Urinary bladder (tissue), 4 donors: ENCODE data around the gene PLA2G4E. TPM values are rescaled to one million over a fixed set of nuclear protein-coding genes. Genes with fewer than 3 reads are reported as not detected.

Source experiments
- DNase-seq: peaks from one replicate; pipeline ENCODE4 v3.0.0-alpha.2; 2015; ENCODE audit errors: extremely low spot score
- H3K27ac ChIP-seq: one replicate; pipeline ENCODE4 v1.5.1; 2013; ENCODE audit warnings: low read depth, mild to moderate bottlenecking, moderate library complexity
- H3K36me3 ChIP-seq: one replicate; pipeline ENCODE4 v1.6.1; 2013; ENCODE audit warnings: mild to moderate bottlenecking, moderate library complexity; ENCODE audit not compliant: insufficient read depth
- H3K4me1 ChIP-seq: one replicate; pipeline ENCODE4 v1.6.1; 2013; ENCODE audit warnings: mild to moderate bottlenecking, moderate library complexity; ENCODE audit not compliant: insufficient read depth
- H3K4me3 ChIP-seq: one replicate; pipeline ENCODE4 v1.5.1; 2013; ENCODE audit warnings: low read depth, low read length
- WGBS: extraction: QIAGEN DNeasy Blood & Tissue Kit; methylation state at CpG from one replicate; pipeline ENCODE4 v1.1.7; 2013; 5-methylcytosine and 5-hydroxymethylcytosine counted together
- polyA plus RNA-seq: library from polyadenylated mRNA; stranded (reverse); fragments of 200-250 nt; gene quantifications from one replicate; pipeline ENCODE4 v1.2.3, GENCODE V29; 2013
- total RNA-seq: library from RNA; depleted of rRNA; stranded (reverse); fragments of >200 nt; gene quantifications from one replicate; pipeline ENCODE4 v1.2.3, GENCODE V29; 2014
- donor health status: healthy with polysubstance abuse.
- donor health status: healthy.

PLA2G4E gene
- total and polyA plus RNA-seq, 2 donors = 0.03 TPM; not detected in 1

GRCh38 chr15:41989573-41990242 lies 31.1 kb downstream of the PLA2G4E start:
- Histone ChIP-seq H3K4me1 (no peaks in the 10 kb centered on the region), H3K36me3 (no peaks in the 10 kb centered on the region), H3K4me3 (no peak overlapping the region), H3K27ac (no peak overlapping the region)
- WGBS = 20% methylated on average over 9 of the region's 9 CpGs
- DNase-seq = no peak

GRCh38 chr15:41988896-41989572 lies 31.8 kb downstream of the PLA2G4E start:
- H3K36me3 ChIP-seq = no peaks in the 10 kb centered on the region
- H3K4me1 ChIP-seq = no peaks in the 10 kb centered on the region
- no peak overlapping the region for H3K4me3 ChIP-seq
- DNase-seq = no peak
- 73% methylated on average over 21 of the region's 21 CpGs for WGBS
- no peak overlapping the region for H3K27ac ChIP-seq

- no peak overlapping the region for H3K4me3 ChIP-seq
- H3K4me1 ChIP-seq = no peaks in the 10 kb centered on the region
- 83% methylated on average over 11 of the region's 11 CpGs for WGBS
- no peaks in the 10 kb centered on the region for H3K36me3 ChIP-seq
- no peak for DNase-seq
- H3K27ac ChIP-seq = no peak overlapping the region
These were observed 32.9 kb downstream of the PLA2G4E start for GRCh38 chr15:41987925-41988275.

GRCh38 chr15:41987246-41987924 lies 33.5 kb downstream of the PLA2G4E start:
- 84% methylated on average over 17 of the region's 17 CpGs for WGBS
- no peak overlapping the region for H3K27ac ChIP-seq
- no peak overlapping the region for H3K4me3 ChIP-seq
- H3K36me3 ChIP-seq = no peaks in the 10 kb centered on the region
- no peaks in the 10 kb centered on the region for H3K4me1 ChIP-seq
- DNase-seq = no peak

- 91% methylated on average over 19 of the region's 19 CpGs for WGBS
- DNase-seq = no peak
- H3K27ac ChIP-seq = no peak overlapping the region
These were observed 35.3 kb downstream of the PLA2G4E start for GRCh38 chr15:41985236-41986160.

GRCh38 chr15:41984622-41985021 lies 36.2 kb downstream of the PLA2G4E start:
- no peak for DNase-seq

More at GRCh38 chr15:41985236-41986160, 35.3 kb downstream of the PLA2G4E start:
- Histone ChIP-seq H3K4me3 (no peak overlapping the region), H3K4me1 (no peaks in the 10 kb centered on the region), H3K36me3 (no peaks in the 10 kb centered on the region)

GRCh38 chr15:41983621-41984571 lies 36.9 kb downstream of the PLA2G4E start:
- DNase-seq = no peak
- 94% methylated on average over 17 of the region's 17 CpGs for WGBS
- no peaks in the 10 kb centered on the region for H3K36me3 ChIP-seq
- H3K4me3 ChIP-seq = no peak overlapping the region
- H3K4me1 ChIP-seq = no peaks in the 10 kb centered on the region
- H3K27ac ChIP-seq = no peak overlapping the region

More at GRCh38 chr15:41984622-41985021, 36.2 kb downstream of the PLA2G4E start:
- no peaks in the 10 kb centered on the region for H3K4me1 ChIP-seq
- 92% methylated on average over 5 of the region's 5 CpGs for WGBS
- H3K27ac ChIP-seq = no peak overlapping the region
- H3K36me3 ChIP-seq = no peaks in the 10 kb centered on the region
- H3K4me3 ChIP-seq = no peak overlapping the region

- Histone ChIP-seq H3K4me1 (no peaks in the 10 kb centered on the region), H3K4me3 (no peak overlapping the region), H3K36me3 (no peaks in the 10 kb centered on the region), H3K27ac (no peak overlapping the region)
- 82% methylated on average over 7 of the region's 7 CpGs for WGBS
- DNase-seq = no peak
These were observed 37.6 kb downstream of the PLA2G4E start for GRCh38 chr15:41983221-41983620.

- Histone ChIP-seq H3K4me3 (no peak overlapping the region), H3K4me1 (no peaks in the 10 kb centered on the region), H3K36me3 (no peaks in the 10 kb centered on the region), H3K27ac (no peak overlapping the region)
- no peak for DNase-seq
- 77% methylated on average over 10 of the region's 10 CpGs for WGBS
These were observed 38.5 kb downstream of the PLA2G4E start for GRCh38 chr15:41982133-41982930.

GRCh38 chr15:41981371-41982132 lies 39.3 kb downstream of the PLA2G4E start:
- WGBS = 74% methylated on average over 10 of the region's 10 CpGs
- no peak overlapping the region for H3K4me3 ChIP-seq
- no peak overlapping the region for H3K27ac ChIP-seq
- no peaks in the 10 kb centered on the region for H3K36me3 ChIP-seq
- no peaks in the 10 kb centered on the region for H3K4me1 ChIP-seq
- no peak for DNase-seq

GRCh38 chr15:41980654-41981323 lies 40.1 kb downstream of the PLA2G4E start:
- 74% methylated on average over 7 of the region's 7 CpGs for WGBS
- no peak for DNase-seq

More at GRCh38 chr15:41980654-41981323, 40.1 kb downstream of the PLA2G4E start:
- no peaks in the 10 kb centered on the region for H3K36me3 ChIP-seq
- H3K4me3 ChIP-seq = no peak overlapping the region
- no peak overlapping the region for H3K27ac ChIP-seq
- no peaks in the 10 kb centered on the region for H3K4me1 ChIP-seq
